T-helper 2 cell treated with Interferon-gamma antibody and Interleukin-4, amounts not matched to agents 5 μg/mL and 100 μg/mL, for 36 hours (primary cell): ENCODE data around the gene NOL12.

Source experiments
- DNase-seq: peaks from one replicate; pipeline ENCODE4 v3.0.0; 2021; ENCODE audit warnings: low spot score
- H3K27ac Mint-ChIP-seq: one replicate; pipeline ENCODE4 v1.8.0; 2021; ENCODE audit warnings: mild to moderate bottlenecking, mixed read lengths
- H3K27me3 Mint-ChIP-seq: one replicate; pipeline ENCODE4 v1.8.0; 2021; ENCODE audit warnings: low read depth, mixed read lengths
- H3K36me3 Mint-ChIP-seq: one replicate; pipeline ENCODE4 v1.8.0; 2021; ENCODE audit warnings: low read depth, mixed read lengths
- H3K4me1 Mint-ChIP-seq: one replicate; pipeline ENCODE4 v1.8.0; 2021; ENCODE audit warnings: low read depth, mixed read lengths
- H3K4me3 Mint-ChIP-seq: one replicate; pipeline ENCODE4 v1.8.0; 2022; ENCODE audit warnings: mild to moderate bottlenecking, moderate library complexity, mixed read lengths
- H3K9me3 Mint-ChIP-seq: one replicate; pipeline ENCODE4 v1.8.0; 2021; ENCODE audit warnings: mixed read lengths

The NOL12 gene

DNA sequence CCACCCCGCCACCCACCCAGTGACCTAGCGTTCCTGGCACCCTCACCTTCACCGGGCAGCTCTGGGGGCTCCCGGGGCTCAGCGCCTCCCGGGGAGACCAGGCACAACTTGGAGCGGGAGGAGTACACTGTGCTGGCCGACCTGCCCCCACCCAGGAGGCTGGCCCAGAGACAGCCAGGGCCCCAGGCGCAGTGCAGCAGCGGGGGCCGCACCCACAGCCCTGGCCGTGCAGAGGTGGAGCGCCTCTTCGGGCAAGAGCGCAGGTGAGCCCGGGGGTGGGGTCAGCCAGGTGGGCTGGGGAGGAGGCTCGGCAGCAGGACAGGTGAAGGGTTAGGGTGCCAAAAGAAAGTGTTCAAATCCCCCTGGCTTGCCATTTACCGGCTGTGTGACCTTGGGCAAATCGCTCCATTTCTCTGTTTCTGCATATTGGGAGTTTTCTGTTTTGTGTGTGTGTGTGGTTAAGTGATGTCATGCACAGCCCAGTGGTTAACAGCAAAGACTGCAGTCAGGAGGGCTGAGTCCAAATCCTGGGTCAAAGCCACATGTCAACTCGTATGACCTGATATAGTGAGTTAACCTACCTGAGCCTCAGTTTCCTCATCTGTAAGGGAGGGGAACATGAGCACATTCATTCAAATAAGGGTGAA, 40.2 kb downstream of the NOL12 start:
- DNase-seq = no peak
- H3K27me3 Mint-ChIP-seq = no peaks in the 10 kb centered on the region
- H3K36me3 Mint-ChIP-seq = no peaks in the 10 kb centered on the region
- no peaks in the 10 kb centered on the region for H3K9me3 Mint-ChIP-seq
- H3K4me1 Mint-ChIP-seq = peaks cover 6% of the 10 kb centered on the region
- H3K4me3 Mint-ChIP-seq = no peak overlapping the region
- no peak overlapping the region for H3K27ac Mint-ChIP-seq

DNA sequence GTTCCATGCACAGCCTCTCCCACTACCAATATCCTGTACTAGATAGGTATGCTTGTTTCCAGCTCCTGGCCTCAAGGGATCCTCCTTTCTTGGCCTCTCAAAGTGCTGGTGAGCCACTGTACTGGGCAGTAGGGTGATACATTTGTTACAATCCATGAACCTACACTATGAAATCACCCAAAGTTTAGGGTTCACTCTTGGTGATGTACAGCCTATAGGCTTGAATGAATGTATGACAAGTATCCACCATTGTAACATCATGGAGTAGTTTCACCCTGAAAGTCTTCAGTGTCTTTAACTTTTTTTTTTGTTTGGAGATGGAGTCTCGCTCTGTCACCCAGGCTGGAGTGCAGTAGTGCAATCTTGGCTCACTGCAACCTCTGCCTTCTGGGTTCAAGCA, 42.5 kb downstream of the NOL12 start:
- no peaks in the 10 kb centered on the region for H3K9me3 Mint-ChIP-seq
- H3K4me3 Mint-ChIP-seq = no peak overlapping the region
- H3K27ac Mint-ChIP-seq = no peak overlapping the region
- peaks cover 6% of the 10 kb centered on the region for H3K4me1 Mint-ChIP-seq
- H3K27me3 Mint-ChIP-seq = no peaks in the 10 kb centered on the region
- DNase-seq = no peak
- H3K36me3 Mint-ChIP-seq = no peaks in the 10 kb centered on the region

GRCh38 chr22:37731804-37732471, 45.8 kb downstream of the NOL12 start:
- Mint-ChIP-seq H3K27me3 (no peaks in the 10 kb centered on the region), H3K27ac (no peak overlapping the region), H3K9me3 (no peaks in the 10 kb centered on the region), H3K4me3 (no peak overlapping the region), H3K4me1 (peaks cover 3% of the 10 kb centered on the region), H3K36me3 (no peaks in the 10 kb centered on the region)
- DNase-seq = no peak

- no peaks in the 10 kb centered on the region for H3K27me3 Mint-ChIP-seq
- no peaks in the 10 kb centered on the region for H3K36me3 Mint-ChIP-seq
- H3K9me3 Mint-ChIP-seq = no peaks in the 10 kb centered on the region
- H3K4me3 Mint-ChIP-seq = no peak overlapping the region
- H3K4me1 Mint-ChIP-seq = peaks cover 3% of the 10 kb centered on the region
- no peak overlapping the region for H3K27ac Mint-ChIP-seq
- DNase-seq = no peak
Observed at GRCh38 chr22:37732699-37733607, 46.8 kb downstream of the NOL12 start.

DNA sequence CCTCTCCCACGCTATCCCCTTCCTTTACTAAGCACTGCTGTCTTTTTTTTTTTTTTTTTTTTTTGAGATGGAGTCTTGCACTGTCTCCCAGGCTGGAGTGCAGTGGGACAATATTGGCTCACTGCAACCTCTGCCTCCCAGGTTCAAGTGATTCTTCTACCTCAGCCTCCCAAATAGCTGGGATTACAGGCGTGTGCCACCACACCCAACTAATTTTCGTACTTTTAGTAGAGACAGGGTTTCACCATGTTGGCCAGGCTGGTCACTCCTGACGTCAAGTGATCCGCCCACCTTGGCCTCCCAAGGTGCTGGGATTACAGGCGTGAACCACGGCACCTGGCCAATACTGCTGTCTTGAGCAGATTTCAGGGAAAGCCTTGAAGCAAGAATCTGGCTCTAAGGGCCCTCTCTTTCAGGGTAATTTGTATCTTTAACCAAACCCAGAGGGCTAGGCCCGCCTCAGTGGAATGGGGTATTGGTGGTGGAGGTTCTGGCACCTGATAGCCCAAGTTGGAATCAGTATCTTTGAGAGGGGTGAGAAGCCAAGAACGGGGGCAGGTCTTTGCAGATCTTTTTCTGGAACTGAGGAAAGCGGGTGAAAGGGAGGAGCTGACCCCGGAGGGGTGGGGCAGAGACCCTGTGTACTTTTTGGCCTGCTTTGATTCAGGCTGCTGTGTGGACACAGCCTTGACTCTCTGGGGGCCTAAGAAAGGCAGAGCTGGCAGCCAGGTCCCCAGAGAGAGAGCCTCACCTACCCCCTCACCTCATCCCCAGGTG, 47.7 kb downstream of the NOL12 start:
- Mint-ChIP-seq H3K27ac (no peak overlapping the region), H3K27me3 (no peaks in the 10 kb centered on the region), H3K9me3 (no peaks in the 10 kb centered on the region), H3K4me1 (no peaks in the 10 kb centered on the region), H3K4me3 (no peak overlapping the region), H3K36me3 (no peaks in the 10 kb centered on the region)
- DNase-seq = no peak

GRCh38 chr22:37734402-37734700, 48.2 kb downstream of the NOL12 start:
- no peaks in the 10 kb centered on the region for H3K4me1 Mint-ChIP-seq
- H3K9me3 Mint-ChIP-seq = no peaks in the 10 kb centered on the region
- H3K4me3 Mint-ChIP-seq = no peak overlapping the region
- no peaks in the 10 kb centered on the region for H3K27me3 Mint-ChIP-seq
- H3K27ac Mint-ChIP-seq = no peak overlapping the region
- no peak for DNase-seq
- no peaks in the 10 kb centered on the region for H3K36me3 Mint-ChIP-seq

DNA sequence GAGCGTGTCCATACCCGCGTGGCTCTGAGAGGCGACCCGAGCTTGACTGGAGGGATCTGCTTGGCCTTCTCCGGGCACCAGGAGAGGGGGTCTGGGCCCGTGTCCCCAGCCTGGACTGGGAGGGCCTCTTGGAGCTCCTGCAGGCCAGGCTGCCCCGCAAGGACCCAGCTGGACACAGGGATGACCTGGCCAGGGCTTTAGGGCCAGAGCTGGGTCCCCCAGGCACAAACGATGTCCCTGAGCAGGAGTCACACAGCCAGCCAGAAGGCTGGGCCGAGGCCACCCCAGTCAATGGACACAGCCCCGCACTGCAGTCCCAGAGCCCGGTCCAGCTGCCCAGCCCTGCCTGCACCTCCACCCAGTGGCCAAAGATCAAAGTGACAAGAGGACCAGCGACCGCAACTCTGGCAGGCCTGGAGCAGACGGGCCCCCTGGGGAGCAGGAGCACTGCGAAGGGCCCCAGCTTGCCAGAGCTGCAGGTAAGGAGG, 48.9 kb downstream of the NOL12 start:
- DNase-seq = no peak
- no peak overlapping the region for H3K27ac Mint-ChIP-seq
- H3K4me1 Mint-ChIP-seq = no peaks in the 10 kb centered on the region
- no peaks in the 10 kb centered on the region for H3K36me3 Mint-ChIP-seq
- no peaks in the 10 kb centered on the region for H3K27me3 Mint-ChIP-seq
- H3K9me3 Mint-ChIP-seq = no peaks in the 10 kb centered on the region
- no peak overlapping the region for H3K4me3 Mint-ChIP-seq

DNA sequence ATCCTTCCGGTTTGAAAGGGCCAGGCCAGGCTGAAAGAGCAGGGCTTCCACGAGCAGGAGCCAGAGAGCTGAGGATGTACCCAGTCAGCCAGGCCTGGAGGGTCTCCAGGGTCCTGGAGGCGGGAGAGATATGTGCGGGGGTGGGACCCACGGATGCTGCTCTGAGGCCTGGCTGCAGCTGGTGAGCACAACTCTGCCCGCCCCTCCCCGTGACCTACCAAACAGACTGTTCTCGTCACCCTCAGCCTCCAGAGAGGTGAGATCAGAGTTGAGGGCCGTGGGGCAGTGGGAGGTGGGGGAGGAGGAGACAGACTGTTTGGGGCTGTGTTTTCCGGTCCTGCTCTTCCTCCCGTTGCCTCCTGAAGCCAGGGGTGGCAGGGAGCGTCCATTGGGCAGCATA, 52.9 kb downstream of the NOL12 start:
- H3K4me1 Mint-ChIP-seq = peaks cover 5% of the 10 kb centered on the region

DNA sequence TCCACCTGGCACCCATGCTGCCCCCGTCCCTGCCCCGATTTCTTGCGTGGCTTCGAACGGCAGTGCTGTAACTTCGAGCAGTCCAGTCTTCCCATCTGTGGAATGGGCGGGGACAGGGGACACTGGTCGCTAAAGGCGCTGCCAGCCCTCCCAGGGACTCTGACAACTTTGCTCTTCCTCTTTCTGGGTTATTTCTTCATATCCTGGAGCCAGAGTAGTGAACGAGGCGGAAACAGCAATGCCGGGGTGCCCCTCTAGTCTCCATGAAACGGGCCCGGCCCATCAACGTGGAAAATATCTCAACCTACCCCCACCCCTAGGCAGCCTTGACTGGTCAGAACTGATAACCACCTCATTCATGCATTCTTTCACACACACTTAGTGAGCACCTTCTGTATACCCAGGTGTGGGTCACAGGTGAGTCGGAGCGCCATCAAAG, 53.5 kb downstream of the NOL12 start:
- Mint-ChIP-seq H3K27me3 (no peaks in the 10 kb centered on the region), H3K9me3 (no peaks in the 10 kb centered on the region), H3K4me1 (peaks cover 5% of the 10 kb centered on the region), H3K4me3 (no peak overlapping the region), H3K27ac (no peak overlapping the region), H3K36me3 (peaks cover 2% of the 10 kb centered on the region)
- DNase-seq = no peak

More for the DNA sequence above, 52.9 kb downstream of the NOL12 start:
- Mint-ChIP-seq H3K27ac (no peak overlapping the region), H3K9me3 (no peaks in the 10 kb centered on the region), H3K27me3 (no peaks in the 10 kb centered on the region), H3K4me3 (no peak overlapping the region), H3K36me3 (no peaks in the 10 kb centered on the region)
- DNase-seq = no peak

DNA sequence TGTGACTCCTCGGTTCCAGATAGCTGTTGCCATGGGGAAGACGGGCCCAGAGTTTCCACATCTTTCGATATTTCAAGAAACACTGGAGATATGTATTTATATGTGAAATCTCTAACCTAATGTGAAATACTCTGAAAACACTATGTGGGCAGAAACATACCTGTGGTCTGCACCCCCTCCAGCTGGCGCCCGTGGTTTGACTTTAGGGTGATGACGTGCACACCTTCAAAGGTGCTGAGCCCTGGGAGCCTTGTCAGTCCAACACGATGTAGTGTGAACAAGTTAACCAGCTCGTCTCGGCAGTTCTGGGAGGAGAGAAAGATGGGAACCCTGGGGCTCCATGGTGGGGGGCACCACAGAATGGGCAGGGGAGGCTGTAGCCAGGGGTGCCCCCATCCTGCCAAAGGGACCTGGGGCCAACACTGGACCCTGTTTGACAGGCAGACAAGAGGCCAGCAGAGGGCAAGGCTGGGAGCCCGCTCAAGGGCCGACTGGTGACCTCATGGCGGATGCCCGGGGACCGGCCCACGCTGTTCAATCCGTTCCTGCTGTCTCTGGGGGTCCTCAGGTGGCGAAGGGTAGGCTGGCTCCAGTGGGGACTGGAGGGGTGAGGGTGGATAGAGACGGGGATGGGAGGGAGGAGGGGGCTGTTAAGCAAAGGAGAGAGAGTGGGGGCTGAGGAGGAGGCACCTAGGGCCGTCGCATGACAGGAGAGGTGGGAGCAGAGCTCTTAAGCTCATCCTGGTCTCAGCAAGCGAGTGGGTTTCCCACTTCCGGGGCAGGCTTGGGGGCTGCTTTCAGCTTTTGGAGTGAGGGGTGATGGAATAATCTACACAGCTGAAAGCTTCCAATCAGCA, 54.5 kb downstream of the NOL12 start:
- H3K4me1 Mint-ChIP-seq = peaks cover 10% of the 10 kb centered on the region
- no peaks in the 10 kb centered on the region for H3K27me3 Mint-ChIP-seq
- no peak overlapping the region for H3K4me3 Mint-ChIP-seq
- DNase-seq = no peak
- no peak overlapping the region for H3K27ac Mint-ChIP-seq
- H3K9me3 Mint-ChIP-seq = no peaks in the 10 kb centered on the region
- peaks cover 2% of the 10 kb centered on the region for H3K36me3 Mint-ChIP-seq

GRCh38 chr22:37741312-37741795, 55.2 kb downstream of the NOL12 start:
- H3K36me3 Mint-ChIP-seq = peaks cover 2% of the 10 kb centered on the region

DNA sequence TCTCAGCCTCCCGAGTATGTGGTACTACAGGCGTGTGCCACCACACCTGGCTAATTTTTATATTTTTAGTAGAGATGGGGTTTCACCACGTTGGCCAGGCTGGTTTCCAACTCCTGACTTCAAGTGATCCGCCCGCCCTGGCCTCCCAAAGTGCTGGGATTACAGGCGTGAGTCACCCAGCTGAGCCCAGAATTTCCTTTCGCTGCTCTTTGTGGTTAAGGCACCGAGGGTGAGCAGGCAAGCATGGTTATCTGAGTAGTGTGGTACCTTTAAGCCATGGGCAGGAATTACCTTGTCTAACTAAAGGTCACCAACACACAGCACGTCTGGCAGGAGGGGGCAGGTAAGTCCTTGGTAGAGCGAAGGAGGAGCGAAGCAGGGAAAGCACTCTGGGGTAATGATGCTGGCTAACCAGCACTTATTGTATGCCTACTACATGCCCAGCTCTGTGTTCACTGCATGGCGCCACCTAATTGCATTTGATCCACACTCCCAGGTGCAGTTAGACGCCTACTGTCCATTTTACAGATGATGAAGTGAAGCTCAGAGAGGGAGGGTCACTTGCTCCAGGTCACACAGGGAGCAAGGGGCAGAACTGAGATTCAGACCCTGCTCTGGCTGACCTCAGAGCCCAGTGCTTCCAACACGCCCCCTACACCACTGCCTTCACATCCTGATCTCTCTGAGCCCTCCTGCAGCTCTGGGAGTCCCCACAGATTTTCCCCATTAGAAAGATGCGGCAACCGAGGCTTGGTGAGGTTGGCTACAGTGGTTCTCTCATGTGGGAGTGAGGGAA, 56.4 kb downstream of the NOL12 start:
- Mint-ChIP-seq H3K27ac (no peak overlapping the region), H3K27me3 (no peaks in the 10 kb centered on the region), H3K4me1 (peaks cover 10% of the 10 kb centered on the region), H3K36me3 (peaks cover 2% of the 10 kb centered on the region), H3K4me3 (no peak overlapping the region), H3K9me3 (no peaks in the 10 kb centered on the region)
- DNase-seq = no peak

More at GRCh38 chr22:37741312-37741795, 55.2 kb downstream of the NOL12 start:
- Mint-ChIP-seq H3K27ac (no peak overlapping the region), H3K27me3 (no peaks in the 10 kb centered on the region), H3K4me1 (peaks cover 10% of the 10 kb centered on the region), H3K9me3 (no peaks in the 10 kb centered on the region), H3K4me3 (no peak overlapping the region)
- no peak for DNase-seq
